Measurements from ENCODE around the gene DCK.

- TF ChIP-seq, protein P1, sequence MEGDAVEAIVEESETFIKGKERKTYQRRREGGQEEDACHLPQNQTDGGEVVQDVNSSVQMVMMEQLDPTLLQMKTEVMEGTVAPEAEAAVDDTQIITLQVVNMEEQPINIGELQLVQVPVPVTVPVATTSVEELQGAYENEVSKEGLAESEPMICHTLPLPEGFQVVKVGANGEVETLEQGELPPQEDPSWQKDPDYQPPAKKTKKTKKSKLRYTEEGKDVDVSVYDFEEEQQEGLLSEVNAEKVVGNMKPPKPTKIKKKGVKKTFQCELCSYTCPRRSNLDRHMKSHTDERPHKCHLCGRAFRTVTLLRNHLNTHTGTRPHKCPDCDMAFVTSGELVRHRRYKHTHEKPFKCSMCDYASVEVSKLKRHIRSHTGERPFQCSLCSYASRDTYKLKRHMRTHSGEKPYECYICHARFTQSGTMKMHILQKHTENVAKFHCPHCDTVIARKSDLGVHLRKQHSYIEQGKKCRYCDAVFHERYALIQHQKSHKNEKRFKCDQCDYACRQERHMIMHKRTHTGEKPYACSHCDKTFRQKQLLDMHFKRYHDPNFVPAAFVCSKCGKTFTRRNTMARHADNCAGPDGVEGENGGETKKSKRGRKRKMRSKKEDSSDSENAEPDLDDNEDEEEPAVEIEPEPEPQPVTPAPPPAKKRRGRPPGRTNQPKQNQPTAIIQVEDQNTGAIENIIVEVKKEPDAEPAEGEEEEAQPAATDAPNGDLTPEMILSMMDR (IDR thresholded peaks at IDR 0.05; ENCODE audit: low read depth, low read length), result no peak
- TF ChIP-seq POLR2A (IDR thresholded peaks at IDR 0.05; ENCODE audit: extremely low read depth, insufficient read length) (no peak), MAX (IDR thresholded peaks at IDR 0.05; ENCODE audit: low read depth, low read length) (no peak), MYC (IDR thresholded peaks at IDR 0.05; ENCODE audit: low read depth, low read length) (no peak)
Observed at GRCh38 chr4:70945046-70945445, 48.4 kb upstream of the DCK start.
